ENCODE results near the gene RFLNA. TPM values are rescaled to one million over a fixed set of nuclear protein-coding genes. Genes with fewer than 3 reads are reported as not detected.
A peak's percentile ranks its signal among the peaks of the same experiment; 100 is the strongest.

RFLNA gene
- total and polyA plus RNA-seq, 12 donors = 0.13 to 0.49 (median 0.25) TPM; not detected in 6

GRCh38 chr12:124302241-124302806 is 7.4 kb downstream of the RFLNA start:
- Histone ChIP-seq H3K27ac (no peak overlapping the region), H3K36me3 (no peaks in the 10 kb centered on the region), H3K4me3 (no peak overlapping the region), H3K4me1 (no peaks in the 10 kb centered on the region), H3K27me3 (peaks cover 0 to 30% (median 15%) of the 10 kb centered on the region in 7 donors), H3K9me3 (no peaks in the 10 kb centered on the region)
- no peak for ATAC-seq
- no peak for TF ChIP-seq CTCF (IDR thresholded peaks at IDR 0.05)
- DNase-seq = no peak
- intact Hi-C loops (cut with DNase I) = no loop called here
- 91 to 94% methylated on average over 18 of the region's 18 CpGs for WGBS, 2 donors

DNA sequence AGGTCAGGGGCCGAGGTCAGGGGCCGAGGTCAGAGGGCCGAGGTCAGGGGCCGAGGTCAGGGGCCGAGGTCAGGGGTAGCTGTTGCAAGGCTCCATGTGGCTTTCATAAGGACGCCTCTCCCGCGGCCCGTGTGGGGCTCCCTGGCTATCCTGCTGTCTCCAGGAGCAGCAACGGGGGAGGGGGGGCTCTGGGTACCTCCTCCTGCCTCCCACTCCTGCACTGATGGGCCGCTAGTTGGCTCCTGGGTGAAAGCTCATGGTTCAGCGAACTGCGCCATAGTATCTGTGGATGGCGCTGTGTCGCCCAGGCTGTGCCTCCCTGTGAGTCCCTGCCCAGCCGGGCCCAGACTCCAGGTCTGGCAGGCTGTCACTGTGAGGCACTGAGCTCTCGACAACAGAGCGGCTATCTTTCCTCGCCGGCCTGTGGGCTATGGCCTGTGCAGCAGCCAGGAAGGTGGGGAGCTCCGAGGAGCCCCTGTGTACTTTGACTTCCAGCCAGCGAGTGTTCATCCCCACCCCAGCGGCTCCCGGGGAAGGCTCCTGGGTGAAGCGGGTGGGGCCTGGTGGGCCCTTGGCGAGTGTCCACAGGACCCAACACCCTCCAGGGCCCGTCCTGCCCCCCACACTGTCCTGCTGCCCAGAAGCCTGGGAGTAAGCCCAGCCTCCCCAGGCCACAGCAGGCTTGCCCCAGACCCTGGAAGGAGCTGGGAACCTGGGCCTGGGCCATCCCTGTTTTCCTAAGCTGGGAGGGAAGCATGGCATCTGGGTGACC is 8.1 kb downstream of the RFLNA start:
- intact Hi-C loops (cut with DNase I) = no loop called here
- Histone ChIP-seq H3K9me3 (no peaks in the 10 kb centered on the region), H3K4me3 (no peak overlapping the region), H3K27me3 (peaks cover 0 to 23% (median 10%) of the 10 kb centered on the region in 7 donors), H3K27ac (no peak overlapping the region), H3K36me3 (no peaks in the 10 kb centered on the region), H3K4me1 (no peaks in the 10 kb centered on the region)
- 85 to 89% methylated on average over 27 of the region's 27 CpGs for WGBS, 2 donors
- TF ChIP-seq CTCF (IDR thresholded peaks at IDR 0.05) = no peak
- DNase-seq = no peak
- peak in 1 of 8 donors; percentile 11 for ATAC-seq

GRCh38 chr12:124303579-124304313 is 8.9 kb downstream of the RFLNA start:
- intact Hi-C loops (cut with DNase I) = no loop called here
- TF ChIP-seq CTCF (IDR thresholded peaks at IDR 0.05) = no peak
- no peak for DNase-seq

GRCh38 chr12:124304314-124304790 is 9.5 kb downstream of the RFLNA start:
- Histone ChIP-seq H3K4me1 (no peaks in the 10 kb centered on the region), H3K27me3 (peaks cover 0 to 11% (median 0%) of the 10 kb centered on the region in 7 donors), H3K4me3 (no peak overlapping the region), H3K27ac (no peak overlapping the region), H3K9me3 (no peaks in the 10 kb centered on the region), H3K36me3 (no peaks in the 10 kb centered on the region)
- WGBS, 2 donors = 96% methylated on average over 20 of the region's 20 CpGs
- DNase-seq (no peak), ATAC-seq (no peak)
- TF ChIP-seq CTCF (IDR thresholded peaks at IDR 0.05) = no peak
- intact Hi-C loops (cut with DNase I) = no loop called here

More at GRCh38 chr12:124303579-124304313, 8.9 kb downstream of the RFLNA start:
- peak in 2 of 8 donors; percentile 13 to 16 for ATAC-seq
- Histone ChIP-seq H3K4me1 (no peaks in the 10 kb centered on the region), H3K4me3 (no peak overlapping the region), H3K27ac (no peak overlapping the region), H3K9me3 (no peaks in the 10 kb centered on the region), H3K27me3 (peaks cover 0 to 16% (median 4%) of the 10 kb centered on the region in 7 donors), H3K36me3 (no peaks in the 10 kb centered on the region)
- WGBS, 2 donors = 92% methylated on average over 38 of the region's 38 CpGs
